ENCODE measurements around the gene BMP8A. TPM values are rescaled to one million over a fixed set of nuclear protein-coding genes. Genes with fewer than 3 reads are reported as not detected.

BMP8A gene
- total and polyA plus RNA-seq, 2 of the 8 experiments (the other 6 are each of a cell fraction or from before 2014, with no cell fraction given): 0.38 to 0.43 TPM

- TF ChIP-seq CHD7 (IDR thresholded peaks at IDR 0.05; ENCODE audit: insufficient replicate concordance, low read length): no peak
- TF ChIP-seq SIX5 (IDR thresholded peaks at IDR 0.05; ENCODE audit: low read depth, low read length): no peak
- TF ChIP-seq TCF12 (IDR thresholded peaks at IDR 0.05; ENCODE audit: low read depth, low read length): no peak
- TF ChIP-seq ASH2L (IDR thresholded peaks at IDR 0.05; ENCODE audit: low read length): no peak
- TF ChIP-seq KDM1A (IDR thresholded peaks at IDR 0.05; ENCODE audit: borderline replicate concordance, low read length): no peak
- no peak for TF ChIP-seq BRCA1 (IDR thresholded peaks at IDR 0.05; ENCODE audit: low read depth, low read length)
- TF ChIP-seq SAP30 (IDR thresholded peaks at IDR 0.05; ENCODE audit: insufficient read depth, insufficient replicate concordance, low read length): no peak
- TF ChIP-seq EGR1 (IDR thresholded peaks at IDR 0.05; ENCODE audit: borderline replicate concordance, low read depth, low read length): no peak
- no peak for TF ChIP-seq RNF2 (IDR thresholded peaks at IDR 0.05; ENCODE audit: borderline replicate concordance, low read depth, low read length, missing control alignments, poor library complexity, severe bottlenecking)
- TF ChIP-seq EP300 (IDR thresholded peaks at IDR 0.05; ENCODE audit: borderline replicate concordance in 1 of 2, low read depth in 2 of 2, low read length in 2 of 2): no peak
Measured at GRCh38 chr1:39524591-39525365, 33.3 kb downstream of the BMP8A start (continued).

Data from H1 (cell line).